HepG2 (cell line): ENCODE data around the gene PTPRN. TPM values are rescaled to one million over a fixed set of nuclear protein-coding genes. Genes with fewer than 3 reads are reported as not detected.

Experiments
- DDIT3 ChIP-seq: sonication (generic); formaldehyde crosslinking; IDR thresholded peaks from 2 replicates; pipeline ENCODE4 v1.4.0; 2020; ENCODE audit warnings: mild to moderate bottlenecking, missing genetic modification reagents
- GMEB1 ChIP-seq: sonication (generic); formaldehyde crosslinking; IDR thresholded peaks from 2 replicates; pipeline ENCODE4 v1.5.1; 2020; ENCODE audit warnings: missing genetic modification reagents, mild to moderate bottlenecking, borderline replicate concordance
- HDAC2 ChIP-seq: sonication (generic); formaldehyde crosslinking; IDR thresholded peaks from 2 replicates; pipeline ENCODE4 v1.4.0; 2020; ENCODE audit warnings: missing genetic modification reagents
- HNF1B ChIP-seq: sonication (generic); formaldehyde crosslinking; IDR thresholded peaks from 2 replicates; pipeline ENCODE4 v1.5.1; 2020; ENCODE audit warnings: mild to moderate bottlenecking, moderate library complexity, missing genetic modification reagents
- KDM1A ChIP-seq: IDR thresholded peaks from 2 replicates; pipeline ENCODE4 v1.6.1; 2016; ENCODE audit warnings: missing compliant biosample characterization
- MLXIP ChIP-seq: sonication (generic); formaldehyde crosslinking; IDR thresholded peaks from 2 replicates; pipeline ENCODE4 v1.9.0; 2021; ENCODE audit warnings: missing genetic modification reagents, borderline replicate concordance
- NR2F2 ChIP-seq: IDR thresholded peaks from 2 replicates; pipeline ENCODE4 v1.6.1; 2012; ENCODE audit warnings: low read depth, inconsistent platforms, borderline replicate concordance
- POLR2A ChIP-seq, 2 experiments: IDR thresholded peaks; 2 replicates each; pipeline ENCODE4 v1.6.1; 2011; ENCODE audit warnings: low read depth in 2 of 2, low read length in 2 of 2, mild to moderate bottlenecking in 1 of 2, moderate library complexity in 1 of 2; ENCODE audit not compliant: insufficient read depth in 1 of 2
- RXRA ChIP-seq: sonication (generic); formaldehyde crosslinking; IDR thresholded peaks from 2 replicates; pipeline ENCODE4 v1.5.1; 2020; ENCODE audit warnings: missing genetic modification reagents
- SRF ChIP-seq: IDR thresholded peaks from 2 replicates; pipeline ENCODE4 v1.6.1; 2011; ENCODE audit warnings: mild to moderate bottlenecking, low read depth, low read length, moderate library complexity
- SRSF4 ChIP-seq: fragments of 200-400 bp; formaldehyde crosslinking; IDR thresholded peaks from one replicate; pipeline ENCODE4 v1.6.1; 2018; ENCODE audit warnings: mild to moderate bottlenecking, low read depth, low read length, moderate library complexity; ENCODE audit not compliant: poor library complexity, severe bottlenecking
- ZBTB2 ChIP-seq: sonication (generic); formaldehyde crosslinking; IDR thresholded peaks from 2 replicates; pipeline ENCODE4 v1.8.0; 2022; ENCODE audit warnings: low read depth, missing genetic modification reagents
- ZHX1 ChIP-seq: sonication (generic); formaldehyde crosslinking; IDR thresholded peaks from 2 replicates; pipeline ENCODE4 v1.8.1; 2022; ENCODE audit warnings: low read depth, mild to moderate bottlenecking, missing genetic modification reagents
- ZNF253 ChIP-seq: sonication (generic); formaldehyde crosslinking; IDR thresholded peaks from 2 replicates; pipeline ENCODE4 v1.8.0; 2022; ENCODE audit warnings: mild to moderate bottlenecking, missing genetic modification reagents, borderline replicate concordance
- ZNF790 ChIP-seq: sonication (generic); formaldehyde crosslinking; IDR thresholded peaks from 2 replicates; pipeline ENCODE4 v1.8.0; 2022; ENCODE audit warnings: missing genetic modification reagents, mild to moderate bottlenecking, borderline replicate concordance
- polyA plus RNA-seq, 8 experiments: library from polyadenylated mRNA; depleted of rRNA in 3 of 8; stranded (reverse) in 7 of 8; unstranded in 1 of 8; fragments of >200 nt; fragmentation: Illumina TruSeq in 4 of 8; extraction: Trizol in 4 of 8; gene quantifications; 2 replicates each; pipeline versions ENCODE4 v1.2.1 to v1.2.3, GENCODE V29; 2011 to 2016; ENCODE audit warnings: low read depth in 4 of 8, missing spikeins in 1 of 8, mixed read lengths in 1 of 8; ENCODE audit not compliant: insufficient read depth in 1 of 8
- total RNA-seq, 5 experiments: library from RNA; depleted of rRNA; stranded (reverse); fragments of >200 nt; fragmentation: Illumina TruSeq; extraction: Trizol; gene quantifications; 2 replicates each; pipeline ENCODE4 v1.2.3, GENCODE V29; 2016; ENCODE audit warnings: low read depth in 1 of 5

The PTPRN gene
- total and polyA plus RNA-seq, 2 of the 13 experiments (the other 11 are each of a cell fraction or from before 2014, with no cell fraction given): 0.26 TPM; not detected in 1

DNA sequence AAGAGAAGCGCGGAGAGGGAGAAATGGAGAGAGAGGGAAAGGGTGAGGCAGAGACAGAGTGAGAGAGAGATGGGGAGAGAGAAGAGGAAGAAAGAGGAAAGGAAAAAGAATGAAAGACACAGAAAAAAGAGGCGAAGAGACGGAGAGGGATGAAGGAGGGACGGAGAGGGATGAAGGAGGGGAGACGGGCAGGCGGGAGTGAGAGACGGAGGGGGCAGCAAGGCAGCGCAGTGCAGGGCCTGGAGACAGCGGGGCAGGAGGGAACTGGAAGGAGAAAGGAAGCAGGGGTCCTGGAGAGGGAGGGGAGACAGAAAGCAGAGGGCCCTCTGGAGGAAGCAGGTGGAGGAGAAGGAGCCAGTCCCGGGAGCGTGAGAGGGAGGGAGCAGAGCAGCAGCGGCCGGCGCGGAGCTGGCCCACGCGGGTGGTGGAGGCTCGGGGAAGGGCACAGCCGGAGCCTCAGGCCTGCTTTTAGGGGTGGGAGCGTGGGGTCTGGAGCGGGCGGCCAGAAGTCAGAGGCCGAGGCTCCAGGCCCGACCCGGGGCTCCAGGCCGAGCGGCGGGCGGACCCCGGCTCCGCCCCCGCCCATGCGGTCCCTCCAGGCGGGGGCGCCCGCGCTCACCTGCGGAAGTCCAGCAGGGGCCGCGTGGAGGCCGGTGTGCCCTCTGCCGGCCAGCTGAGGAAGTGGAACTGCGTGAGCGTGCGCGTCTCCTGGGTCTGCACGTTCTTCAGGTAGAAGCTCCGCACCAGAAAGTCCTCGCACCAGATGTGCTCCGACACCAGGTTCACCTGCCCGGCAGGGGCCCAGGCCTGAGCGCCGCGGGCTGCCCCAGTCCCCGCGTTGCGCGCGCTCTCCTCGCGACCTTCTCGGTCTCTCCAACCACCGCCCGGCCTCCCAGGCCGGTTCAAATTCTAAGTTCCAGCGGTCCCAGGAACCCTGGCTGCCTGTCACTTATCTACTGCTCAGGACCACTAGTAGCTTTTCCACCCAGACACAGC is 14.5 kb downstream of the PTPRN start (continued):
- TF ChIP-seq SRSF4 (no peak), ZHX1 (CRISPR knock-in tag) (peak; percentile 91), MLXIP (CRISPR knock-in tag) (no peak), DDIT3 (CRISPR knock-in tag) (no peak), GMEB1 (CRISPR knock-in tag) (peak; percentile 81; the same call in 1 of the 2 replicates), POLR2A (IDR thresholded peaks at IDR 0.05; ENCODE audit: insufficient read depth in 1 of 2, low read depth in 2 of 2, low read length in 2 of 2) (peak; percentile 48 to 70; a peak in 3 of 4 replicates), HDAC2 (CRISPR knock-in tag) (peak; percentile 80), KDM1A (no peak), ZBTB2 (CRISPR knock-in tag) (no peak), ZNF790 (peak; percentile 87; the same call in 1 of the 2 replicates), ZNF253 (peak; percentile 84), NR2F2 (no peak; the same call in 1 of the 2 replicates), RXRA (CRISPR knock-in tag) (peak; percentile 76), HNF1B (CRISPR knock-in tag) (no peak), SRF (peak; percentile 33; the same call in 1 of the 2 replicates)
